Measurements from ENCODE around the gene LOXL4. TPM values are rescaled to one million over a fixed set of nuclear protein-coding genes. Genes with fewer than 3 reads are reported as not detected.

The LOXL4 gene
- total RNA-seq, 1 experiment from 2014 or later: 1.3 TPM

DNA sequence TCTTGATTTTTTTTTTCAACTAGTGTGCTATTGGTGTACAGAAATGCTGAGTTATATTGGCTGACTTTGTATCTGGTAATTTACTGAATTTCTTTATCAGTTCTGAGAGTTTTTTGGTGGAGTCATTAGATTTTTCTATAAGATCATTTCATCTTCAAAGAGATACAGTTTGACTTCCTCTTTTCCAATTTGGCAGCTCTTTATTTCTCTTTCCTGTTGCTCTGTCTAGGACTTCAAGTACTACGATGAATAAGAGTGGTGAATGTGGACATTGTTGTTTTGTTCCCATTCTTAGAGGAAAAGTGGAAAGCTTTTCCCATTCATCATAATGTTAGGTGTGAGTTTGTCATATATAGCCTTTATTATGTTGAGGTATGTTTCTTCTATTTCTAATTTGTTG lies 50.2 kb downstream of the LOXL4 start:
- DNase-seq (ENCODE audit: low read depth, low spot score) (no peak), ATAC-seq (no peak)
- H3K4me2 ChIP-seq (ENCODE audit: low read length): no peak overlapping the region
- peaks cover 0 to 6% of the 10 kb centered on the region in 2 experiments; a peak in 2 of 4 replicates for H3K9me3 ChIP-seq (ENCODE audit: control insufficient read depth in 1 of 2, insufficient read depth in 1 of 2, low read depth in 1 of 2, low read length in 2 of 2)
- intact Hi-C loops (cut with micrococcal nuclease): no loop called here
- peaks cover 22% of the 10 kb centered on the region for H3K79me2 ChIP-seq (ENCODE audit: insufficient read depth, low read length)
- CTCF ChIA-PET: no interaction called here
- no TSS peak for BruUV-seq (replicated peaks)
- H3K27me3 ChIP-seq (ENCODE audit: insufficient read depth, low read length): no peaks in the 10 kb centered on the region
- H4K20me1 ChIP-seq (ENCODE audit: insufficient read depth): no peaks in the 10 kb centered on the region; the same call in 1 of the 2 replicates
- no peaks in the 10 kb centered on the region for H3K36me3 ChIP-seq (ENCODE audit: control insufficient read depth in 1 of 2, insufficient read depth in 2 of 2, low read length in 2 of 2)
- TF ChIP-seq, protein P1, sequence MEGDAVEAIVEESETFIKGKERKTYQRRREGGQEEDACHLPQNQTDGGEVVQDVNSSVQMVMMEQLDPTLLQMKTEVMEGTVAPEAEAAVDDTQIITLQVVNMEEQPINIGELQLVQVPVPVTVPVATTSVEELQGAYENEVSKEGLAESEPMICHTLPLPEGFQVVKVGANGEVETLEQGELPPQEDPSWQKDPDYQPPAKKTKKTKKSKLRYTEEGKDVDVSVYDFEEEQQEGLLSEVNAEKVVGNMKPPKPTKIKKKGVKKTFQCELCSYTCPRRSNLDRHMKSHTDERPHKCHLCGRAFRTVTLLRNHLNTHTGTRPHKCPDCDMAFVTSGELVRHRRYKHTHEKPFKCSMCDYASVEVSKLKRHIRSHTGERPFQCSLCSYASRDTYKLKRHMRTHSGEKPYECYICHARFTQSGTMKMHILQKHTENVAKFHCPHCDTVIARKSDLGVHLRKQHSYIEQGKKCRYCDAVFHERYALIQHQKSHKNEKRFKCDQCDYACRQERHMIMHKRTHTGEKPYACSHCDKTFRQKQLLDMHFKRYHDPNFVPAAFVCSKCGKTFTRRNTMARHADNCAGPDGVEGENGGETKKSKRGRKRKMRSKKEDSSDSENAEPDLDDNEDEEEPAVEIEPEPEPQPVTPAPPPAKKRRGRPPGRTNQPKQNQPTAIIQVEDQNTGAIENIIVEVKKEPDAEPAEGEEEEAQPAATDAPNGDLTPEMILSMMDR (IDR thresholded peaks at IDR 0.05 in 2 of 3, conservative IDR thresholded peaks at IDR 0.05 in 1 of 3; ENCODE audit: borderline replicate concordance in 1 of 3, insufficient read depth in 1 of 3, low read depth in 2 of 3, low read length in 2 of 3): no peak
- TF ChIP-seq, protein P2, sequence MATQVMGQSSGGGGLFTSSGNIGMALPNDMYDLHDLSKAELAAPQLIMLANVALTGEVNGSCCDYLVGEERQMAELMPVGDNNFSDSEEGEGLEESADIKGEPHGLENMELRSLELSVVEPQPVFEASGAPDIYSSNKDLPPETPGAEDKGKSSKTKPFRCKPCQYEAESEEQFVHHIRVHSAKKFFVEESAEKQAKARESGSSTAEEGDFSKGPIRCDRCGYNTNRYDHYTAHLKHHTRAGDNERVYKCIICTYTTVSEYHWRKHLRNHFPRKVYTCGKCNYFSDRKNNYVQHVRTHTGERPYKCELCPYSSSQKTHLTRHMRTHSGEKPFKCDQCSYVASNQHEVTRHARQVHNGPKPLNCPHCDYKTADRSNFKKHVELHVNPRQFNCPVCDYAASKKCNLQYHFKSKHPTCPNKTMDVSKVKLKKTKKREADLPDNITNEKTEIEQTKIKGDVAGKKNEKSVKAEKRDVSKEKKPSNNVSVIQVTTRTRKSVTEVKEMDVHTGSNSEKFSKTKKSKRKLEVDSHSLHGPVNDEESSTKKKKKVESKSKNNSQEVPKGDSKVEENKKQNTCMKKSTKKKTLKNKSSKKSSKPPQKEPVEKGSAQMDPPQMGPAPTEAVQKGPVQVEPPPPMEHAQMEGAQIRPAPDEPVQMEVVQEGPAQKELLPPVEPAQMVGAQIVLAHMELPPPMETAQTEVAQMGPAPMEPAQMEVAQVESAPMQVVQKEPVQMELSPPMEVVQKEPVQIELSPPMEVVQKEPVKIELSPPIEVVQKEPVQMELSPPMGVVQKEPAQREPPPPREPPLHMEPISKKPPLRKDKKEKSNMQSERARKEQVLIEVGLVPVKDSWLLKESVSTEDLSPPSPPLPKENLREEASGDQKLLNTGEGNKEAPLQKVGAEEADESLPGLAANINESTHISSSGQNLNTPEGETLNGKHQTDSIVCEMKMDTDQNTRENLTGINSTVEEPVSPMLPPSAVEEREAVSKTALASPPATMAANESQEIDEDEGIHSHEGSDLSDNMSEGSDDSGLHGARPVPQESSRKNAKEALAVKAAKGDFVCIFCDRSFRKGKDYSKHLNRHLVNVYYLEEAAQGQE (IDR thresholded peaks at IDR 0.05; ENCODE audit: low read depth): no peak
- no peak for TF ChIP-seq ZFX (IDR thresholded peaks at IDR 0.05)
- no peak for TF ChIP-seq SRF (IDR thresholded peaks at IDR 0.05; ENCODE audit: low read depth)
- TF ChIP-seq YY1 (IDR thresholded peaks at IDR 0.05; ENCODE audit: extremely low read depth, insufficient replicate concordance, low read depth, low read length): no peak
- TF ChIP-seq RAD21 (IDR thresholded peaks at IDR 0.05; ENCODE audit: low read depth): no peak
- no peak for TF ChIP-seq POLR2A (IDR thresholded peaks at IDR 0.05; ENCODE audit: borderline replicate concordance, extremely low read depth, insufficient read depth, insufficient read length)
- no peak for TF ChIP-seq EZH2phosphoT487 (IDR thresholded peaks at IDR 0.05; ENCODE audit: borderline replicate concordance)
- TF ChIP-seq, protein P3, sequence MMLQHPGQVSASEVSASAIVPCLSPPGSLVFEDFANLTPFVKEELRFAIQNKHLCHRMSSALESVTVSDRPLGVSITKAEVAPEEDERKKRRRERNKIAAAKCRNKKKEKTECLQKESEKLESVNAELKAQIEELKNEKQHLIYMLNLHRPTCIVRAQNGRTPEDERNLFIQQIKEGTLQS (IDR thresholded peaks at IDR 0.05): no peak
- TF ChIP-seq JUND (IDR thresholded peaks at IDR 0.05): no peak
- no peak for TF ChIP-seq CEBPB (IDR thresholded peaks at IDR 0.05; ENCODE audit: low read depth)
- TF ChIP-seq EZH2 (IDR thresholded peaks at IDR 0.05): no peak
- TF ChIP-seq ELF1 (IDR thresholded peaks at IDR 0.05; ENCODE audit: borderline replicate concordance, low read depth): no peak
- no peak overlapping the region for H3K4me3 ChIP-seq (replicated peaks in 1 of 2; ENCODE audit: low read depth in 1 of 2, low read length in 2 of 2)
- no peak overlapping the region for H2AFZ ChIP-seq (ENCODE audit: low read depth, low read length, poor library complexity, severe bottlenecking)
- RAD21 ChIA-PET (ENCODE audit: low non-redundant PET in 1 of 2, low total read pairs in 2 of 2, uncharacterized antibody in 2 of 2, unreplicated experiment in 2 of 2): no interaction called here
- H3K9ac ChIP-seq (ENCODE audit: low read length): no peak overlapping the region
- 0 out of 2 replicates have a peak, but pooled peaks cover 2% of the 10 kb centered on the region for H3K9me2 ChIP-seq (ENCODE audit: insufficient read depth)
- H3K4me1 ChIP-seq (ENCODE audit: control insufficient read depth in 1 of 2, insufficient read depth in 2 of 2, low read length in 2 of 2): no peaks in the 10 kb centered on the region
- H3K27ac ChIP-seq (ENCODE audit: low read depth, low read length): no peak overlapping the region
- POLR2A ChIA-PET: no interaction called here
